Stimulated activated CD4-positive, alpha-beta T cell treated with anti-CD3 and anti-CD28 coated beads, TNF-alpha, amount 100 ng/mL, for 4 hours (primary cell): ENCODE results near the gene BCL2L1.
"Not testable (repeated sequence)": the region's sequence is repeated elsewhere in the genome, so short reads cannot be mapped to it uniquely, and the experiment has no call there.

ENCODE experiments used
- DNase-seq, 3 experiments: peaks; one replicate each; pipeline ENCODE4 v3.0.0-alpha.2; 2020; ENCODE audit warnings: low read depth in 3 of 3

BCL2L1 gene

GRCh38 chr20:31648104-31648503 lies 74.6 kb downstream of the BCL2L1 start:
- DNase-seq = not testable (repeated sequence)

- DNase-seq = no peak
Observed at GRCh38 chr20:31644701-31645100, 78.0 kb downstream of the BCL2L1 start.

GRCh38 chr20:31643522-31643921 lies 79.1 kb downstream of the BCL2L1 start:
- no peak for DNase-seq

- no peak for DNase-seq
Observed at GRCh38 chr20:31642837-31643236, 79.8 kb downstream of the BCL2L1 start.

- DNase-seq = no peak
Observed at GRCh38 chr20:31641391-31641790, 81.3 kb downstream of the BCL2L1 start.

GRCh38 chr20:31640259-31640658 lies 82.4 kb downstream of the BCL2L1 start:
- no peak for DNase-seq

GRCh38 chr20:31638816-31639215 lies 83.9 kb downstream of the BCL2L1 start:
- no peak for DNase-seq

- DNase-seq = no peak
Observed at GRCh38 chr20:31638317-31638716, 84.4 kb downstream of the BCL2L1 start.

- DNase-seq = no peak
Observed at GRCh38 chr20:31637660-31638059, 85.0 kb downstream of the BCL2L1 start, which contains the start of gene COX4I2. COX4I2 (plus strand) TSS chr20:31637912; CDS start chr20:31639018, 1,106 bp downstream.

- DNase-seq = no peak
Observed at GRCh38 chr20:31633339-31633914, 89.2 kb downstream of the BCL2L1 start.

- DNase-seq = no peak
Observed at GRCh38 chr20:31632548-31633338, 89.9 kb downstream of the BCL2L1 start.

- no peak for DNase-seq
Observed at GRCh38 chr20:31630187-31630790, 92.4 kb downstream of the BCL2L1 start.

GRCh38 chr20:31628057-31628456 lies 94.6 kb downstream of the BCL2L1 start:
- not testable (repeated sequence) for DNase-seq

- DNase-seq = not testable (repeated sequence)
Observed at GRCh38 chr20:31626534-31626933, 96.1 kb downstream of the BCL2L1 start.

- DNase-seq = not testable (repeated sequence)
Observed at GRCh38 chr20:31623123-31623505, 99.6 kb downstream of the BCL2L1 start.

- no peak for DNase-seq
Observed at GRCh38 chr20:31620246-31620645, 102.4 kb downstream of the BCL2L1 start.

GRCh38 chr20:31617432-31618104 lies 105.1 kb downstream of the BCL2L1 start:
- no peak for DNase-seq

GRCh38 chr20:31615416-31615815 lies 107.3 kb downstream of the BCL2L1 start:
- no peak for DNase-seq
